DMS53 treated with DMSO at 0.1 percent for 48 hours (cell line): ENCODE results near the gene ROR2.

Source experiments
- DNase-seq: peaks from one replicate; lab custom pipeline; 2025; ENCODE audit not compliant: unreplicated experiment; lab: John Stamatoyannopoulos, UW

Gene ROR2

DNA sequence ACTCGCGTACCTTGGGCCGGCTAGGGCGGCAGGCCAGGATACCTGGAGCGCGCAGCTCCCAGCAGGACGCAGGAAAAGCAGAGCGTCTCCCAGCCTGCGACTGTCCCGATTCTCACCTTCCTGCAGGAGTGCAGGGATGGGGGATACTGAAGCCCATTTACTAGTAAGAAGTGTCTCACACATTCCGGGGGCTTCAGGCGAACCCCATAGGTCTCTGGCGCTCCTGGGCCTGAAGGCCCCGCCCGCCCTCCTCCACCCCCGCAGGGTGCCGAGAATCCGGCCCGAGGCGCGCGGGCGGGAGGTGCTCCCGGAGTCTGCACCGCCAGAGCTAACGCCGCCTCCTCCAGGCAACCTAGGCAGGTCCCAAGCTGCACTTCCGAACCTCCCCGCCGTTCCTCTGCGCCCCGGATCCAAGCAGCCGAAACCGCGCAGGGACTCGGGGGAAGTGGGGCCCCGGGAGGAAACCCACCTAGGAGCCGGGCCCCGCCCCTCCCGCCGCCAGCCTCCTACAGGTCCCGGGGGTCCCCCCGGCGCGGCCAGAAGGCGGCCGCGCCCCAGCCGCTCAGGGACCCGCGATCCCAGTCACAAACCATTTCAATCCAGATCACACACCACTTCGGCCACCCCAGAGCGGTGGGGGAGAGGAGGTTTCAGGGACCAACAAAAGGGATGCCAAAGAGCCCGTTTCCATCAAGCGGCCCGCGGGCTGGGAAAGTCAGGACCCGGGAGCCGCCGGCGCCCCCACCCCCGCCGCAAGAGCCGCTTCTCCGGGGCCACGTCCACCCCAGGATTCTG lies 1.2 kb downstream of the ROR2 start:
- DNase-seq = peak; percentile 44

DNA sequence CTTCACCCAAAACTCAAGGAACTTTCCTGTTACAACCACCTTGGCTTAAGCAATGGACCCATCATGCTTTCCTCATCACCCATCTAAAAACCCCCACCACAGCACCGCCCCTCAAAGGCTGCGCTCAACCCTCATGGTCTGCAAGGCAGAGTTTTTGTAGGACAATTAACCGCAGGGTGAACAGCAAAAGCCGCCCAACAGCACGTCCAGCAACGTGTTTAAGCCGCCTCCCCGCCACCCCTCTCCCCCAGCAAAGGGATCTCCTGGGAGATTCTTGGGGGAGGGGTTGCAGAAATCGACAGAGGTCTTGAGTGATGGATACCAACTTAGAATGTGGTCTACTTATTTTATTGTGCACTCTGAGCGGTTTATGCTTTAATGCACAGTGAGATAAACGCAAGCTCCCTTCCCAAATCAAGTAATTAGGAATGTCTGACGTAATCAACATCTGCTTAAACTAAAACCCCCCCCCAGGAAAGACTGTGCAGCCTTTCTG lies 1.9 kb downstream of the ROR2 start:
- DNase-seq = no peak

GRCh38 chr9:91946653-91947488 lies 3.2 kb downstream of the ROR2 start:
- DNase-seq = no peak

DNA sequence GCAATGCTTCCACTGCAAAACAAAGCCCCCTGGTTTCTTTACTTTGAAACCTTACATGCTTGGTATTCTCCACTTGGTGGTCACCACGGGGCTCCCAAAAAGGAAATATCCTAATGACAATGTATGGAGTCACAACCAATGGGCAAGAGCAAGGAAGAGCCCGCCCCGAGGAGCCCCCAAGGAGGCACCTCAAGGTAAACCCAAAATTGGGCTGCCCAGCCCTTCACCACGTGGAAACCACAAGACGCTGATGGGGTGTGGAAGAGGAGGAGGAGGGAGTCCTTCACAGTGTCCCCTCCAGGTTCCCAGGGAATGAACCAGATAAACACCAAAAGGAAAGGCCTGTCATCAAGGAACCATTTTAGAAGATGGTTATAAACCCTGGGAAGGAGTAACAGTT lies 3.8 kb downstream of the ROR2 start:
- no peak for DNase-seq

DNA sequence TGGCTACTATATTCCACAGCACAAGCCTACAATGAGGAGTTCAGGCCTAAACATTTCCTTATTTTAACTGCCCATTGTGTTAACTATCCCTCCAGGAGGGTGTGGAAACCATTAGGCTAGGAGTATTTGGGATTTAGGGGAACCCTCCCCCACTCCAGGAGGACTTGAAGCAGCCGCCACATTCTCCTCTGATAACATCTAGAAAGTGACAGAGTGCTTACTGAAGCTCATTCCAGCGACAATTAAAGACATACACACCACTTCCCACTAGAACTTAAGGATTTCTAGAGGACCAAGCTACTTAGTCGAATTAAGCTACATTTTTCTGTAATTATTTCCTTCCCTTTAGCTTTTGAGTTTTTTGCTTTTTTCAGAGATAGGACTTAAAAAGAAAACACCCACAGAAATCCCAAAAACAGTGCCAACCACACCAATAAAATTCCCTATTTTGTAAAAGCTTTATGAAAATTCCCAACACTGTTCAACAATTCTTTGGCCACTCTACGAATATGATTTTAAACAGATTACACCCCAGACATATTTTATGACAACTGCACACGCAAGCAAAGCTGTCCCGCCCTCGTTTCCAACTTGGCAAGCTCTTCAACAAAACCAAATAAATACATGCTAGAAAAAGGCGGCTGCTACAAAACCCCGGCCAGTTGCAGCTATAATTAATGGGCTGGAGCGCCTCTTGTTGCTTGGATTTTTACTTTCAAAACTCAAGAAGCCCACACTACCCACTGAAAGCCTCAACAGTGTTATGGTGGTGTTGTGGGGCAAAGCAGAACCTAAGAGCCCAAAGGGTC lies 4.5 kb downstream of the ROR2 start:
- no peak for DNase-seq

- DNase-seq = no peak
Measured at GRCh38 chr9:91944711-91945110, 5.3 kb downstream of the ROR2 start.

GRCh38 chr9:91943478-91944470 lies 6.3 kb downstream of the ROR2 start:
- DNase-seq = no peak

- no peak for DNase-seq
Measured at GRCh38 chr9:91942201-91942600, 7.8 kb downstream of the ROR2 start.

DNA sequence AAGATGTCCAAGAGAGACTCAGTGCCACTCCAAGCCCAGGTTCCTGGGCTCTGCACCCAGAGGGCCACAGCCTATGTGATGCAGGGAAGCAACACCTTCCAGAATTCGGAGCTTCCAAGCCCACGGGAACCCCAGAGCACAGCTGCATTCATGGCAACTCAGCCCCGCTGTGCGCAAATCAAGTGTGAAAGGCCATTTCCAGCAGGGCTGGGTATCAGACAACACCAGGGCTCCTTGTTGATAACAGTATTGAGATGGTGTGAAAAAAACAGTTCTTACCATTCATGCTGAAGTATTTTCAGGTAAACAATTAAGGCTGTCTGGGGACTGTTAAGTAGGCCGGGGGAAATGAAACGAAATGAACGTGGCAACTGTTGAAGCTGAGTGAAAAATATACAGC lies 10.1 kb downstream of the ROR2 start:
- DNase-seq = no peak

- DNase-seq = no peak
Measured at GRCh38 chr9:91937727-91938126, 12.3 kb downstream of the ROR2 start.

DNA sequence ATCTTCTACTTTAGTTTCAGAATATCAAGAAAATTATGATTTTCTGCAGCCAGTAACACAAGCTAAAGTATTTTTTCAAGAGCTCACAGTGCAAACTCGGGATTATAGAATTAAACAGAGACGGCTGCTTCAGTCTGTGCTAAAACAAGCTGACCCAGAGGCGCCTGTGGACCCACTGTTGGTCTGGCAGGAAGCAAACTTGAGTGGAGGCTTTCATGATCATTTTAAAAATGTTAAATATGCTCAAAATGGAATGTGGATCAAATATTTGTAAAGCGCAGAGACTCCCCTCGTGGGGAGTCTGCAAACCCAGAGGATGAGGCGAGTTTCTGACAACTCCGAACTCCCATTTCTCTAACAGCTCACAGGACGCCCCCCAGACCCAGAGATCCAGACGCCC lies 13.0 kb downstream of the ROR2 start:
- no peak for DNase-seq

DNA sequence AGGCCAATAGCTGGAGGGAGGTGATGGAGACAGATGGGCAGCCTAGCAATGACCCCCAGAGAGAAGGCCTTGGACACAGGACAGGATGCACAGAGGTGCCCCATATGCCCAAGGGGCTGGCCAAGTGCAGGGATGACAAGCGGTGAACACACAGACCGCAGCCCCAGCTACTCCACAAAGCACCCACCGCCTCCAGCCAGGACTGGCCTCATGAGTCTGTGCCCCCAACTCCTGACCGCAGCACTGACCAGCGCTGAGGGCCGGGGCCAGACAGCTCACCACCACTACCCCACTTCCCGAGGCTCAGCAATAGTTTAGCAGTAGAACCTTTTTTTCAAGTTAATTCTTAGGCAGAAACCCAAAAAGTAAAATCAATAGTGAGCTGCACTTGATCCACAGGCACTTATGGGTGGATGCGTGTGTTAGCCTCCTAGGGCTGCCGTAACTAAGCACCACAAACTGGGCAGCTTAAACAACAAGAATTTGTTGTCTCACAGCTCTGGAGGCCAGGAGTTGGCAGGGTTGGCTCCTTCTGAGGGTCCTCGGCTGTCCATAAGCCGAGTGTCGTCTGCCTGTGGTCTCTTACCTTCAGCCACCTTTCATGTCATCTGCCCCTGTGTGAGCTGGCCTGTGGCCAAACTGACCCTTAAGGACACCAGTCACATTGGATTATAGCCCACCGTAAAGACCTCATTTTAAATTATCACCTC lies 14.1 kb downstream of the ROR2 start:
- no peak for DNase-seq

GRCh38 chr9:91935066-91935749 lies 14.8 kb downstream of the ROR2 start:
- DNase-seq = no peak

- no peak for DNase-seq
Measured at GRCh38 chr9:91934654-91935053, 15.4 kb downstream of the ROR2 start.

DNA sequence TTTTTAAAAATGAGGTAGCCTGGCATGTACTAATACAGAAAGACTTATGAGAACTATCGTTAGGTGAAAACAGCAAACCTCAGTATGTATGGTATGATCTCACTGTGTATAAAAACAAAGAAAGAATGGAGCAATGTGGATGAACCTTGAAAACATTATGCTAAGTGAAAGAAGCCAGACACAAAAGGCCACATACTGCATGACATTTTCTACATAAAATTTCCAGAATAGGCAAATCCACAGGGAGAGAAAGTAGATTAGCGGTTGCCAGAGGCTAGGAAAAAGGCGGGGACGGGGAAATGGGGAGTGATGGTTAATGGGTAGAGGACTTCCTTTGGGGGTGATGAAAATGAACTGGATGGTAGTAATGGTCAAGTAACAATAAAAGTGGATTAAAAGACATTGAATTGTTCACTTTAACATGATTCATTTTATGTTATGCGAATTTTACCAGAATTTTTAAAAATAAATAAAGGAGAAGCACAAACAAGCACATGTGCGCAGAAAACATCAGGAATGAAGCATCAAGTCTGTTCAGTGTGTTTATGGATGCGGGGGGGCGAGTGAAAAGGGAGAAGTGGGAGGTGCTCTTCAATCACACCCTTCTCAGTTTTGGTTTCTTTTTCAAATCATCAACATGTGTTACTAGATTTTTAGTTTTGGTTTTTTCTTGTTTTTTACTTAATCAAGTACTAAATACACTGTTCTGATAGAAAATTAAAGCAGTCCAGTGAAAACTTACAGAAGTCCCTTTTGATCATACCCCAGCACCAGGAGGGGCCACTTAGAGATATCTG lies 16.3 kb downstream of the ROR2 start:
- DNase-seq = no peak

DNA sequence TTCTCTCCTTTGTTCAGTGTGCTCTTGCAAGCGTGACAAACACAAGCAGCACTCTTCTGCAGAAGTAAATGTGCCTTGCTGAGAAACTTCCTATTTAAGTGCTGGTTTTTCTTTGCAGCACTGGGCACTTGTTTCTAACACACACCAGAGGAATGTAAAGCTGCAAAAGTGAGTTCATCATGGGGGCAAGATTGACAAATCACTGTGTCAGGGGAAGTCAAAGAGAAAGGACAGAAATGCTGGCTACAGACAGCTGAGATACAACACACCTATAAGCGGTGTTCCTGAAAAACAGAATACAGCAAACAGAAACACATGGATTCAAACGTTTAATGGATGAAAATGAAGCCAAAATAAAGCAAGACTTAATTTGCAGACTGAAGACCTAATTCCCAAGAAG lies 19.6 kb downstream of the ROR2 start:
- DNase-seq = no peak

GRCh38 chr9:91929331-91929730 lies 20.7 kb downstream of the ROR2 start:
- DNase-seq = no peak

DNA sequence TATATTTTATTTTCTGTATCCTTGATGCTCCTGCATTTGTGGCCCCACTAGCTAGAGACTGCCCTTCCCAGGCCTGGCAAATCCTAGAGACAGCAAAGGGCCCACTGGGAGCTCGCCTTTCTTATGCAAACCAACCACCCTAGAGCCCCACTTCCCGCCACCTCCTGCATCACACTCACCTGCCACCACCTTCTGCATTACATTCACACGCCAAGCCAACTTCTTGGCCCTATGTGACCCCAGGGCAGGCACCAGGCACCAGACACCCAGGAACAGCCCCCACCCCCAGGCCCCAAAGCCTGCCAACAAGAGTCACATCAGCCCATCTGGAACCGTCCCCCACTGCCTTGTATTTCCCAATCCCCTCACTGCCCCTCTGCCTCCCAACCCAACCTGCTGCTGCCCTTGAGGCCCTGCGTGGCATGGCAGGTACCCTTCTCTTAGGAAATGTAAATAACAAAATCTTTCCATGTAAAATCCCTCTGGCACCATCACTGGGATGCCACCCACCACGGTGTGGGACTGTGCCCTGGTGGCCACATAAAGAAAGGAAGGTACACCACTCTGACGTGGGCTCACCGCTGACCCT lies 22.0 kb downstream of the ROR2 start:
- DNase-seq = no peak
